Peyer's patch (tissue), 4 donors: Measurements from ENCODE around the gene AMHR2. TPM values are rescaled to one million over a fixed set of nuclear protein-coding genes. Genes with fewer than 3 reads are reported as not detected.
"Not testable (repeated sequence)": the region's sequence is repeated elsewhere in the genome, so short reads cannot be mapped to it uniquely, and the experiment has no call there.

Experiments
- DNase-seq, 3 donors: peaks; one replicate each; pipeline ENCODE4 v3.0.0-alpha.2; 2017 to 2019
- H3K27ac ChIP-seq, 4 donors: fragments of 200-600 bp; sonication (generic); one replicate each; pipeline ENCODE4 v1.5.1; 2016 to 2019
- H3K27me3 ChIP-seq, 2 donors: fragments of 200-600 bp; sonication (generic); one replicate each; pipeline ENCODE4 v1.5.1; 2019
- H3K36me3 ChIP-seq, 3 donors: fragments of 200-600 bp; sonication (generic); one replicate each; pipeline ENCODE4 v1.5.1; 2016 to 2019
- H3K4me1 ChIP-seq, 4 donors: fragments of 200-600 bp; sonication (generic); one replicate each; pipeline ENCODE4 v1.5.1; 2016 to 2019
- H3K4me3 ChIP-seq, 4 donors: fragments of 200-600 bp; sonication (generic); 1 replicate in 3 of 4; 2 replicates in 1 of 4; pipeline ENCODE4 v1.5.1; 2016 to 2019; ENCODE audit warnings: mild to moderate bottlenecking in 1 of 4
- H3K9me3 ChIP-seq, 4 donors: fragments of 200-600 bp; sonication (generic); one replicate each; pipeline ENCODE4 v1.5.1; 2016 to 2019; ENCODE audit warnings: mild to moderate bottlenecking in 1 of 4
- CTCF ChIP-seq, 6 experiments: fragments of 450-650 bp in 4 of 6; fragments of 200-600 bp in 2 of 6; sonication (generic) in 1 of 6; IDR thresholded peaks; one replicate each; pipeline ENCODE4 v1.5.1; 2017 to 2019; ENCODE audit warnings: antibody characterized with exemption in 6 of 6, mild to moderate bottlenecking in 3 of 6, moderate library complexity in 1 of 6
- POLR2A ChIP-seq, 2 donors: fragments of 450-650 bp; IDR thresholded peaks; one replicate each; pipeline ENCODE4 v1.5.1; 2017; ENCODE audit warnings: antibody characterized with exemption in 2 of 2, mild to moderate bottlenecking in 2 of 2, moderate library complexity in 2 of 2
- total RNA-seq, 4 donors: library from RNA; depleted of rRNA; stranded (reverse); fragments of >200 nt; gene quantifications; one replicate each; pipeline ENCODE4 v1.1.0, GENCODE V29; 2016

AMHR2 gene
- total RNA-seq, 4 donors from 2014 or later, result 0.40 TPM; not detected in 3

GRCh38 chr12:53428741-53429140, 5.1 kb downstream of the AMHR2 start:
- H3K9me3 ChIP-seq, result no peaks in the 10 kb centered on the region
- no peak overlapping the region for H3K4me3 ChIP-seq
- H3K27ac ChIP-seq, result peak overlapping the region in 1 of 4 donors; percentile 35
- H3K27me3 ChIP-seq, result no peaks in the 10 kb centered on the region
- no peaks in the 10 kb centered on the region for H3K4me1 ChIP-seq
- TF ChIP-seq CTCF (IDR thresholded peaks at IDR 0.05) (no peak), POLR2A (IDR thresholded peaks at IDR 0.05) (no peak)
- DNase-seq, result no peak
- H3K36me3 ChIP-seq, result no peaks in the 10 kb centered on the region

GRCh38 chr12:53430116-53430515, 6.5 kb downstream of the AMHR2 start:
- DNase-seq, result no peak
- no peaks in the 10 kb centered on the region for H3K9me3 ChIP-seq
- H3K27me3 ChIP-seq, result no peaks in the 10 kb centered on the region
- TF ChIP-seq CTCF (IDR thresholded peaks at IDR 0.05) (no peak), POLR2A (IDR thresholded peaks at IDR 0.05) (no peak)
- no peaks in the 10 kb centered on the region for H3K36me3 ChIP-seq
- H3K27ac ChIP-seq, result no peak overlapping the region
- H3K4me3 ChIP-seq, result no peak overlapping the region
- H3K4me1 ChIP-seq, result no peaks in the 10 kb centered on the region

GRCh38 chr12:53431187-53431586, 7.5 kb downstream of the AMHR2 start:
- no peak for TF ChIP-seq CTCF (IDR thresholded peaks at IDR 0.05)
- no peak for TF ChIP-seq POLR2A (IDR thresholded peaks at IDR 0.05)
- peak in 1 of 3 donors; percentile 9 for DNase-seq
- H3K9me3 ChIP-seq, result no peaks in the 10 kb centered on the region
- H3K27me3 ChIP-seq, result no peaks in the 10 kb centered on the region
- no peak overlapping the region for H3K27ac ChIP-seq
- H3K36me3 ChIP-seq, result no peaks in the 10 kb centered on the region
- H3K4me3 ChIP-seq, result no peak overlapping the region
- no peaks in the 10 kb centered on the region for H3K4me1 ChIP-seq

- DNase-seq, result peak in 1 of 3 donors; percentile 18
- H3K9me3 ChIP-seq, result not testable (repeated sequence)
These were observed 11.7 kb downstream of the AMHR2 start for GRCh38 chr12:53435326-53435725.

GRCh38 chr12:53439582-53439981, 15.9 kb downstream of the AMHR2 start:
- peaks cover 0 to 11% (median 5%) of the 10 kb centered on the region in 4 donors for H3K4me1 ChIP-seq
- H3K27me3 ChIP-seq, H3K9me3 ChIP-seq, H3K4me3 ChIP-seq, H3K27ac ChIP-seq, DNase-seq, H3K36me3 ChIP-seq: not testable (repeated sequence)

More at GRCh38 chr12:53435326-53435725, 11.7 kb downstream of the AMHR2 start:
- H3K36me3 ChIP-seq, H3K4me3 ChIP-seq, H3K27me3 ChIP-seq, H3K4me1 ChIP-seq, H3K27ac ChIP-seq: not testable (repeated sequence)

GRCh38 chr12:53441040-53441833, 17.6 kb downstream of the AMHR2 start, which contains the start of gene PRR13:
TSS of gene PRR13 (plus strand) at chr12:53441734. CDS start at chr12:53442715, 981 bp downstream.
- TF ChIP-seq POLR2A (IDR thresholded peaks at IDR 0.05) (peak; percentile 99), CTCF (IDR thresholded peaks at IDR 0.05) (no peak)
- Histone ChIP-seq H3K4me3 (peak within 1 kb of the TSS; percentile 57 to 89 (median 64)), H3K36me3 (peaks cover 0 to 20% (median 0%) of the 10 kb centered on the region in 3 donors), H3K4me1 (peaks cover 0 to 11% (median 6%) of the 10 kb centered on the region in 4 donors), H3K27ac (peak within 1 kb of the TSS; percentile 85 to 97 (median 90)), H3K27me3 (no peaks in the 10 kb centered on the region), H3K9me3 (no peaks in the 10 kb centered on the region)
- peak; percentile 99 to 100 (median 100) for DNase-seq
